ENCODE measurements around the gene LBHD2. TPM values are rescaled to one million over a fixed set of nuclear protein-coding genes. Genes with fewer than 3 reads are reported as not detected.

LBHD2 gene
- total and polyA plus RNA-seq, 10 of the 15 experiments (the other 5 are each of a cell fraction or from before 2014, with no cell fraction given), result not detected

DNA sequence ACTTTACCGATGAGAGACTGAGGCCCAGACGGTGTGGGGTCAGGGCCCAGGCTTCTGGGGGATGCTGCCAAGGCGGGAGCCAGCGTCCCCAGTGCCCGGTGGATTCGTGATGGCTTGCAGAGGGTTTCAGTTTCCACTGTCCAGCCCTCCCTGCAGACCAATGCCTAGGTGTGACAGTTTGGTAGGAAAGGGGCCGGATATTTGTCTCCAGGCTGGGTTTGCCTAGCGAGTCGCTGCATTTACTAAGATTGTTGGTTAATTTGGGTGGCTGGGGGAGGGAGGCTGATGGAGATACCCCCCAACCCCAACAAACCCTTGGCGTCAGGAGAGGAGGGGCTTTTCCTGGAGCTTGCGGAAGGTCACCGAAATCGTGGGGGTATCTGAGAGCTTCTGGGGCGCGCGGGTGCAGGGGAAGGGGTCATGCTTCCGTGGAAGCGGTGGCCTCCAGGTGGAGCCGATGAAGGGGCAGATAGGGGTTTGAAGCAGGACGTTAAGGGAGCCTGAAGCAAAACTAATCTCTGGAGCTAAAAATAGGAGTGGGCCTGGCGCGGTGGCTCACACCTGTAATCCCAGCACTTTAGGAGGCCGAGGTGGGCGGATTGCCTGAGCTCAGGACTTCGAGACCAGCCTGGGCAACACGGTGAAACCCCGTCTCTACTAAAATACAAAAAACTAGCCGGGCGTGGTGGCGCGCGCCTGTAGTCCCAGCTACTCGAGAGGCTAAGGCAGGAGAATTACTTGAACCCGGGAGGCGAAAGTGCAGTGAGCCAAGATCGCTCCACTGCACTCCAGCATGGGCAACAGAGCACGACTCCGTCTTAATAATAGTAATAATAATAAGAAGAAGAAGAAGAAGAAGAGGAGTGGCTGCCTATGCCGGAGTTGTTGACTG lies 25.6 kb upstream of the LBHD2 start (continued):
- TF ChIP-seq KAT2A (conservative IDR thresholded peaks at IDR 0.05; ENCODE audit: control insufficient read depth, low read depth, low read length) (no peak), HCFC1 (IDR thresholded peaks at IDR 0.05; ENCODE audit: low read length) (no peak)
- TF ChIP-seq, protein P1, sequence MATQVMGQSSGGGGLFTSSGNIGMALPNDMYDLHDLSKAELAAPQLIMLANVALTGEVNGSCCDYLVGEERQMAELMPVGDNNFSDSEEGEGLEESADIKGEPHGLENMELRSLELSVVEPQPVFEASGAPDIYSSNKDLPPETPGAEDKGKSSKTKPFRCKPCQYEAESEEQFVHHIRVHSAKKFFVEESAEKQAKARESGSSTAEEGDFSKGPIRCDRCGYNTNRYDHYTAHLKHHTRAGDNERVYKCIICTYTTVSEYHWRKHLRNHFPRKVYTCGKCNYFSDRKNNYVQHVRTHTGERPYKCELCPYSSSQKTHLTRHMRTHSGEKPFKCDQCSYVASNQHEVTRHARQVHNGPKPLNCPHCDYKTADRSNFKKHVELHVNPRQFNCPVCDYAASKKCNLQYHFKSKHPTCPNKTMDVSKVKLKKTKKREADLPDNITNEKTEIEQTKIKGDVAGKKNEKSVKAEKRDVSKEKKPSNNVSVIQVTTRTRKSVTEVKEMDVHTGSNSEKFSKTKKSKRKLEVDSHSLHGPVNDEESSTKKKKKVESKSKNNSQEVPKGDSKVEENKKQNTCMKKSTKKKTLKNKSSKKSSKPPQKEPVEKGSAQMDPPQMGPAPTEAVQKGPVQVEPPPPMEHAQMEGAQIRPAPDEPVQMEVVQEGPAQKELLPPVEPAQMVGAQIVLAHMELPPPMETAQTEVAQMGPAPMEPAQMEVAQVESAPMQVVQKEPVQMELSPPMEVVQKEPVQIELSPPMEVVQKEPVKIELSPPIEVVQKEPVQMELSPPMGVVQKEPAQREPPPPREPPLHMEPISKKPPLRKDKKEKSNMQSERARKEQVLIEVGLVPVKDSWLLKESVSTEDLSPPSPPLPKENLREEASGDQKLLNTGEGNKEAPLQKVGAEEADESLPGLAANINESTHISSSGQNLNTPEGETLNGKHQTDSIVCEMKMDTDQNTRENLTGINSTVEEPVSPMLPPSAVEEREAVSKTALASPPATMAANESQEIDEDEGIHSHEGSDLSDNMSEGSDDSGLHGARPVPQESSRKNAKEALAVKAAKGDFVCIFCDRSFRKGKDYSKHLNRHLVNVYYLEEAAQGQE (IDR thresholded peaks at IDR 0.05; ENCODE audit: low read depth, low read length), result no peak

DNA sequence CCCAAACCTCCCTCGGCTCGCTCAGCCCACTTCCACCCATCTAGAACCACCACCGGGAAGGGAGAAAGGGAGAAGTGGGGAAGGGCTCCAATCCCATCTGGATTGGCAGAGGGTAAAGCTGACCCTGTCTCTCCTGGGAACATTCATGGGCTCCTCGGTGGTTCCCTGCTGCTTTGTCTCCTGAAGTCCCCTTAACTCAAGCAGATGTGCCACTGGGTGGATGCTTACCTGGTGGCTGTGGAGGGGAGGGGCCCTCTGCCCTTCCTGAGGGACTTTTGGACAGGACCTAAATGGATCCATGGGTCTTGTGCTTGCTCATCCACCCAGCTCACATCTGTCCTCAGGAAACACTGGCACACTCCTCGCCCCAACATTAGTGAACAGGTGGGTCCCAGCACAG lies 24.5 kb upstream of the LBHD2 start:
- 22% methylated on average over 5 of the region's 5 CpGs for WGBS (ENCODE audit: insufficient coverage, insufficient replicate concordance, low lambda C conversion rate, missing lambda C conversion rate)
- H3K27me3 ChIP-seq (replicated peaks in 1 of 2; ENCODE audit: control insufficient read depth in 2 of 2, insufficient read depth in 2 of 2, low read length in 1 of 2), result no peaks in the 10 kb centered on the region
- intact Hi-C loops (cut with micrococcal nuclease; ENCODE audit: unreplicated experiment) (loop anchor here (10.0 kb wide), 1 partner anchor 365 kb away; no protein-coding TSS in a partner anchor), in situ Hi-C loops (cut with MboI) (no loop called here)
- H3K4me1 ChIP-seq (ENCODE audit: control insufficient read depth, insufficient read depth, low read length), result no peaks in the 10 kb centered on the region; the same call in 1 of the 2 replicates
- no peak overlapping the region for H3K4me3 ChIP-seq
- H3K79me2 ChIP-seq (ENCODE audit: control insufficient read depth, insufficient read depth, low read length), result peaks cover 26% of the 10 kb centered on the region
- no peak overlapping the region for H3K4me2 ChIP-seq (ENCODE audit: control insufficient read depth, insufficient read depth)
- H3K36me3 ChIP-seq (ENCODE audit: control insufficient read depth in 2 of 2, insufficient read depth in 2 of 2, low read length in 1 of 2), result no peaks in the 10 kb centered on the region
- SMC1A ChIA-PET (ENCODE audit: uncharacterized antibody, unreplicated experiment), result no interaction called here
- TF ChIP-seq RUNX3 (IDR thresholded peaks at IDR 0.05; ENCODE audit: low read length), result no peak
- no peak for TF ChIP-seq ETV6 (conservative IDR thresholded peaks at IDR 0.05 in 1 of 2, IDR thresholded peaks at IDR 0.05 in 1 of 2; ENCODE audit: borderline replicate concordance in 1 of 2, low read depth in 1 of 2)
- no peak for TF ChIP-seq SREBF1 (IDR thresholded peaks at IDR 0.05; ENCODE audit: low read length)
- TF ChIP-seq, protein P2, sequence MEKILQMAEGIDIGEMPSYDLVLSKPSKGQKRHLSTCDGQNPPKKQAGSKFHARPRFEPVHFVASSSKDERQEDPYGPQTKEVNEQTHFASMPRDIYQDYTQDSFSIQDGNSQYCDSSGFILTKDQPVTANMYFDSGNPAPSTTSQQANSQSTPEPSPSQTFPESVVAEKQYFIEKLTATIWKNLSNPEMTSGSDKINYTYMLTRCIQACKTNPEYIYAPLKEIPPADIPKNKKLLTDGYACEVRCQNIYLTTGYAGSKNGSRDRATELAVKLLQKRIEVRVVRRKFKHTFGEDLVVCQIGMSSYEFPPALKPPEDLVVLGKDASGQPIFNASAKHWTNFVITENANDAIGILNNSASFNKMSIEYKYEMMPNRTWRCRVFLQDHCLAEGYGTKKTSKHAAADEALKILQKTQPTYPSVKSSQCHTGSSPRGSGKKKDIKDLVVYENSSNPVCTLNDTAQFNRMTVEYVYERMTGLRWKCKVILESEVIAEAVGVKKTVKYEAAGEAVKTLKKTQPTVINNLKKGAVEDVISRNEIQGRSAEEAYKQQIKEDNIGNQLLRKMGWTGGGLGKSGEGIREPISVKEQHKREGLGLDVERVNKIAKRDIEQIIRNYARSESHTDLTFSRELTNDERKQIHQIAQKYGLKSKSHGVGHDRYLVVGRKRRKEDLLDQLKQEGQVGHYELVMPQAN (conservative IDR thresholded peaks at IDR 0.05), result no peak
- no peak for TF ChIP-seq KDM1A (IDR thresholded peaks at IDR 0.05; ENCODE audit: borderline replicate concordance)
- FAIRE-seq, result no peak
- H3K9me3 ChIP-seq (replicated peaks; ENCODE audit: control insufficient read depth, insufficient read depth, low read length), result no peaks in the 10 kb centered on the region
- CTCF ChIA-PET, result interaction anchor here (0.6 kb wide), 1 partner anchor 45 kb away, joined by 3 read pairs; no protein-coding TSS in a partner anchor
- no peak for ATAC-seq
- no TSS peak for BruUV-seq (replicated peaks)
- H3K9ac ChIP-seq (ENCODE audit: control insufficient read depth, insufficient read depth, low read length), result no peak overlapping the region
- POLR2A ChIA-PET, result no interaction called here
- RAD21 ChIA-PET (ENCODE audit: unreplicated experiment), result interaction anchor here (1.2 kb wide), 1 partner anchor 45 kb away, joined by 3 read pairs; no protein-coding TSS in a partner anchor
- no peak for DNase-seq (ENCODE audit: low read depth, low spot score)
- no peak overlapping the region for H3K27ac ChIP-seq (ENCODE audit: control insufficient read depth, insufficient read depth)
- H2AFZ ChIP-seq (ENCODE audit: control insufficient read depth, low read depth, low read length), result no peak overlapping the region
- H4K20me1 ChIP-seq (ENCODE audit: control insufficient read depth, insufficient read depth), result no peaks in the 10 kb centered on the region
